Limb (tissue), 2 donors: Measurements from ENCODE around the gene ADGRG6.

Experiments used
- DNase-seq, 2 donors: peaks; one replicate each; pipeline ENCODE4 v3.0.0-alpha.2; 2016; ENCODE audit errors: extremely low spot score in 2 of 2

Gene ADGRG6

DNA sequence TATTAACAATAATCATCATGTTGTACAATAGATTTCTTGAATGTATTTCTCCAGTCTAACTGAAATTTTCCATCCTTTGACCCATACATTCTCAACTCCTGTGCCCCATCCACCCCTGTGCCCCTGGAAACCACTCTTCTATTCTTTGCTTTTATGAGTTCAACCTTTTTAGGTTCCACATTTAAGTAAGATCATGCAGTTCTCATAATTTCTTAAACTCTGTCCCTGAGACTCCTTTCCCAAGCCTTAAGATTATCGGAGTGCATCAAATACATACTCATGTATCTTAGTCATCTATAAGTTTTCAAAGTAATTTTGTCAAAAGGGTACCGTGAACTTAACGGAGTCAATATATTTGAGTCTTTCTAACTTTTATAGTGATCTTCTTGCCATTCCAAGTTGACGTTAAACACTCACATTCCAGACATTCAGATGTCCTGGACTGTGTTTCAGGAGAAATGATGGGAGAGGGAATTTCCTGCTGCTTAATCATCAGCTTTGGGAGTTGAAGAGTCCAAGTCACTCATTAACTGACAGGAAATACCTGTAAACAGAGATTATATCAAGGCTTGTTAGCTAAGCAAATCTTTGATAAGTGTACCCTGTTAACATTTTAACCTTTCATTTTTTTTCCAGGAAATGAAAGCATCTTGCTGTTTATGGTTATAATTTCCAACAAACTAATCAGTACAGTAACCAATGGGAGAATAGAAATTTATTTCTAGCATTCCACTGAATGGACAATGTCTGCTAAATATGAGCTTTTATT, 73.3 kb downstream of the ADGRG6 start:
- DNase-seq: no peak

- DNase-seq: no peak
These were observed 74.3 kb downstream of the ADGRG6 start for GRCh38 chr6:142376115-142376514.

DNA sequence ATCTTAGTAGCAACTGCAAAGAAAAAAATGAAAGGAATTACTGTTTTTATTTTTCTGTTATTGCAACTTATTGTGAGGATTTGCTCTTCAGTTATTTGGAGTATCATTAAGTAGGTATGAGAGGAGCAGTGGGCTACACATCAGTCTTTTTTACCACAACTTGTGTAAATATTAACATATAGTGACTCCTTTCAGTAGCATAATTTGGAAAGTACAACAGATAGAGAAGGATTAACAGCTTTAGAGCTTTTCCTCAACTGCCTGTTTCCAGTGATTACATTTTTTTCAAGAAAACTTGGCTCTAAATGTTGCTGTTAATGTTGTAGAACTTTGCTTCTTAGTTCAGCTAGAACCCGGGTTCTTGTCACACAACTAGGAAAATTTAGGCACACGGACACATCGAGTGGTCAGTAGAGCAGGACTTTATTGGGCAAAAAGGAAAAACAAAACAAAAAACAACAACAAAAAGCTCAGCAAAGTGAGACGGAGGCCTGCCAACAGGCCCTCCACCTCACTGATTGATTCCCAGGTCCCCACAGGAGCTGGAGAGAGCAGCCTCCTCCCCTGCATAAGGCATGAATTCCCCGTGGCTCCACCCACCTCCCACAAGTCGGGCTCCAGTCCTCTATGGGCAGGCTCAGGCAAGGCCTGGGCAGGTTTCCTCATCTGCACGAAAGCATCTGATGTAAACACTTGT, 75.1 kb downstream of the ADGRG6 start:
- DNase-seq: no peak

GRCh38 chr6:142377497-142377848, 75.7 kb downstream of the ADGRG6 start:
- DNase-seq: no peak

- DNase-seq: peak in 1 of 2 donors; percentile 67
These were observed 76.5 kb downstream of the ADGRG6 start for GRCh38 chr6:142378138-142378875.

DNA sequence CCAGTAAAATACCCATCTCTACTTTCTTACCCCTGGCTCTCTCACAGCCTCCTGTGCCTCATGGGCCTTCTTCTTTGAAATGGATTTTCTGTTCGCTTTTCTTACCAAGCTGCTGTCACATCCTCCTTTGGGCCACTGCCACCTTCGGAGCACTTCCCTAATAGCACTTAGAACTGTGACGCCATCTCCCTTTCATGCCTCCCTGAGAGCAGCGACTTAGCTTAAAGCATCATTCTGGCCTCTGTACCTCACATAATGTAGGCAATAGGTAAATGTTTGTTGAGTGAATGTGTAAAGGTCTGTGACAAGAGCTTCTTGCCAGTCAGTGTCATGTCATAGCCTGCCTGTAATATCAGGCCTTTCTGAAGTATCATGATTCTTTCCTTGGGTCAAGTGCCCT, 78.8 kb downstream of the ADGRG6 start:
- no peak for DNase-seq

DNA sequence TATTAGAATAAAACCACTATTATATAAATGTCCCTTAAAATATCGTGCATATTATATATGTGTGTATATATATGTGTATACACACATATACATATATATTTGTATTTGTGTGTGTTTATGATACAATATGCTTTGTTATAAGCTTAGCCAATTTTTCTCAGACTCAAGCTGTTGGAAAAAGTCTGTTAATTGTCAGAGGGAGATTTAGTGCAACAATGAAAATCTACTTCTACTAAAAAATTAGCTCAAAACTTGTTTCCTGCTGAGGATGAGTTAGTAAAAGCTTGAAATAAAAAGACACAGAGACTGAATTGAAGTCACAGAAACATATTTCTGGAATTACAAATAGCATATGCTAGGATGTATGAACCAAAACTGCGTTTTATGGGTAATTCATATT, 79.4 kb downstream of the ADGRG6 start:
- DNase-seq: no peak

DNA sequence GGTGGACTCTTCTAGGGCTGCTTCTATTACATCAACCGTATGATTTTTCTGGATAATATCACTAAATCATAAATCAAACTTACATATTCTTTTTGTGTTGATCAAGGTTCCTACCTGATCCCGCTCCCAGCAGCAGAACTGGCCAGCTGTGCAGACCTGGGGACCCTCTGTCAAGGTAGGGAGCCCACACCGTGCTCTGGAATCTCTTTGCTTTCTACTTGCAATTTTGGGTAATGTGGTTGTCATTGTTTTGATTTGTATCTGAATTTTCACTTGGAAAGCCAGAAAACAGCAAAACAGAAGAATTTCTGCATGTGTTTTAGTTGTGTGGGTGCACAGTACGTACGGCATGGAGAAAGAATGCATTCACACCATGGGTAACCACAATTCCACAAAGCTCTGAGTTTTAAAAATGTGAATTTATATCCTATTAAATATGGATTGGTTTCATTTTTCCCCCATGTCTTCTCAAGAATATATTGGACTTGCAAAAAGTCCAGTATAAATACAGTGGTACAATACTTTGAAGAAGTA, 80.1 kb downstream of the ADGRG6 start:
- DNase-seq: no peak

DNA sequence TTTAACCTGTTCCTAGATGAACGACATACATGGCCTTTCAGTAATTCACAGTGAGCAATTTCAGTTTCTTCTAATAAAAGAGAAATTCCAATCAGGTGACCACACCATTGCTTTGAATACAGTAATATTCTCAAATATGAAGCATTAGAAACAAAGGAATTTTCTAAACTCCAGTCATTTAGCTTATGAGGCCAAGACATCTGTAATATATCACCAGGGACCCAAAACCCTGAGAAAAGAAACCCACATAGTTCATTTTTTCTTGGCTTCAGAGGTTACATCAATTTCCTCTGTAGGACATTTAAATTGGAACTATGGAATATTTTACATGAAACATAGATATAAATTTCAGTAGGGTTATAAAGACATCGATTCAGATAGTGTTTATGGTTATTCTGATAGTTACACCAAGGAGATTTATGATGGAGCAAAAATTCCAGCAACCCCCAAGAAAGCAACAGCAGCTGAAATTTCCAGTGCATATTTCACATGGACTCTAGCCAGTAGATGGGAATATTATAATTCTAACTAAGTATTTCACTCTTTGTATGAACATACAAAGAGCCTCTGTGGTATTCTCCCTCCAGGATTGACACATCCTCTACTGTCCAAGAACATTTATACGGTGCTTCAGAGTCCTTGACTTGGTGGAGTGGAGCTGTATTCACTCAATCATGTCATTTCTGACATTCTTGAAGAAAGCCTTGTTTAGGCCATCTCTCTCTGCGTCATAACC, 82.9 kb downstream of the ADGRG6 start:
- DNase-seq: peak in 1 of 2 donors; percentile 48

DNA sequence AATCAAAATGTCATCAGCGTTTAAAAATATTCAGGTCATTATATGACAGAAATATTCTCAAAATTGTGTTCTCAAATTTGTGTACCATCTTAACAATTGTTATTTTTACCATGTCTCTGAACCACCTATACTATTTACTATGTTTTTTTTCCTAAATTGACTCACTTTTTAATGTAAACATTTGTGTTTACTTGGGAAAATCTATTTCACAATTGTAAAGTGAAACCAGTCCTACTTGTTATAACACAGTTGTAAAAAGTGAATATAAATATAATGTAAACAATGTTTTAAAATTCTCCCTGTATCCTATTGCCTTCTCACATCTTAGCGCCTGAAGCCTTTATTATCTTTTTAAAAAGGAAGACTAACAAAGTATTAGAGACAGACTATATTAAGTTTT, 83.5 kb downstream of the ADGRG6 start:
- no peak for DNase-seq

DNA sequence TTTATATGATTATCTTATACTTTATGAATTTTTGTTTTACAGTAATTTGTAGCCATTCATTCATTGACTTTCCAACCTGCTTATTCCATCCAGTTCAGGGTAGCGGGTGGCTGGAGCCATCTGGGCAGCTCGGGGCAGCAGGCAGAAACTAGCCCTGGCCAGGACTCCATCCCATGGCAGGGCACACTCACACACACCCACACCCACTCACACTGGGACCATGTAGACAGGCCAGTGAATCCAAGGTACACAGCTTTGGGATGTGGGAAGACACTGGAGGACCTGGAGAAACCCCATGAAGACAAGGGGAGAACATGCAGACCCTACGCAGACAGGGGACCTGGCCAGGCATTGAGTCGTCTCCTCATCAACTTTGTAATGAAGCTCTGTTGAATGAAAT, 84.8 kb downstream of the ADGRG6 start:
- no peak for DNase-seq

- peak in 1 of 2 donors; percentile 76 for DNase-seq
These were observed 86.4 kb downstream of the ADGRG6 start for GRCh38 chr6:142387997-142388815.

DNA sequence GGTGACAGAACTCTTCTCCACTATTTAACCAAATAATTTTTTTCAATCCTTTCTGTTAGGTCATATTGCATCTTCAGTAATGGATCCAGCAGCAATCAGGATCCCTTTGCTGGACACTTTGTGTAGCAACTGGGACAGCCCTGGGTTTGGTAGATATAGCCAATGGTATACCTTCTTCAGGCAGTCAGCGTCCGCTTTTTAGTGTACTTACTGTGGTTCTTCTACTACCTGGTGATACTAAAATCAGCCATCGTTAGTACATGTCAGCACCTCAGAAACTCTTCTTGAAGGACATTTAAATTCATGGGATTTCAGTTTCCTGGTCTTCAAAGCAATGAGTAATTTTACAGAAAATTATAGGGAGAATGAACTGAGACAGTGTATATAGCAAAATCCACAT, 93.5 kb downstream of the ADGRG6 start:
- no peak for DNase-seq

DNA sequence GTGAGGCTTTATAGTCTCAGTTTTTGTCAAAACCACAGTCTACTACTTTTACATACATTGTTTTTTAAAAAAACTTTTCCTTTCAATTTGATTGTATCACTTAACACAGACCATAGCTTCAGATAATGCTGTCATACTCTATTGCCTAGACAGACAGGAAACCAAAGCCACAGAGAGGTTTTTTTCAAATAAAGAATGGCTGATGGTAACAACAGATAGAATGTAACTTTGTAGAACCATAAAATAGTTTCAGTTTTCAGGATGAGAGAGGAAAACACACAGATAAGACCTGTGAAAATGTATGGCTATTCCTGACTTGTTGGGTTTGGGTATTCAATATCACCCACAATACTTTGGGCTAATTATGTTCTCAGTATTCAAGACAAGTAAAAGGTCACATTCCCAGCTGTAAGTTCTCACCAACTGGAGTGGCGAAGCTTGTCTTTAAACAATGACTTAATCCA, 94.0 kb downstream of the ADGRG6 start:
- DNase-seq: no peak

DNA sequence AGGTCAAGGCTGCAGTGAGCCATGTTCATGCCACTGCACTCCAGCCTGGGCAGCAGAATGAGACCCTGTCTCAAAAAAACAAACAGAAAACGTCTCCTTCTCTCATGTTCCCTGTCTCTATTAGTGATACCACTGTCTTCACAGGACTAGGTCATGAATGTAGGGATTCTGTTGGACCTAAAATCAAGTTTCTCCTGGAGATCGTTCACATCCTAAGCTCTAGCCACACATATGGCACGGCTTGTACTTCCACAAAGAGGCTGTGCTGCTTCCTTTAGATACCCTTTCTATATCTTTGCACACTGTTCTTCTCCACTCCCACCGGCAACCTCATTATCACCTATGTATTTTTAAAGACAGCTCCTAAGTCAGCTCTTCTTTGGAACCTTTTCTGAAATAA, 96.5 kb downstream of the ADGRG6 start:
- DNase-seq: no peak

DNA sequence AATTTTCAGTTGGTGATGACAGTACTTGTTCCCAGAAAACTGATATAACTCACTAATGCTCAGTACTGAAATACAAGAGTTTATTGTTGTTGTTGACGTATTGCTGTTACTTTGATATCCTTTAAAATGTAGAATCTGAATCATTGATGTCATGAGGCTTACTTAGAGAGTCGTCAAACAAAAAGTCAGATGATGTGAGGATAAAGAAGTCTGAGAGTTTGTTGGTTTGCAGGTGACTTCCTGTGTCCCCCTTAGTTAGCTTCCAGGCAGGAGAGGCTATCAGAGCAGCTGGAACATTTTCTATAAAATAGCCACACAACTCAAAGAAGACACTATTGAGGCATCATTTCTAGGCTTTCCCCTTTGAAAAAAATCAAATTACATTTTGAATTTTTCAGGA, 97.9 kb downstream of the ADGRG6 start:
- no peak for DNase-seq

DNA sequence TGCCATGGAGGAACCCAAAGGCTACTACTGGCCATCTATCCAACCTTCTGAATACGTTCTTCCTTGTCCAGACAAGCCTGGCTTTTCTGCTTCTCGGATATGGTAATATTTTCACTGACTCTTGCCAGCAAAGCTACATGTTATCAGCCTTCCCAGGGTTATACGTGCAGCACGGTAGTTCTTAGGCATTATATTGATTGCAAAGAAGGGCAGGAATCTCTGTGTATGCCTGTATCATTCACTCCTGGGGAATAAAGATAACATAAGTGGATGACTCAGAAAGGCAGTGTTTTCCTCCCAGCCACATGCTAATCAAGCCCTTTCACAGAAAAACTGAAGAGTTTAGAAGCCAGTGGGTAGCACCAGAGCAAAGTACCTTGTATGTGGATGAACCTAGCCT, 98.7 kb downstream of the ADGRG6 start:
- DNase-seq: no peak

GRCh38 chr6:142401838-142402237, 100.0 kb downstream of the ADGRG6 start:
- no peak for DNase-seq

- DNase-seq: no peak
These were observed 102.9 kb downstream of the ADGRG6 start for GRCh38 chr6:142404751-142405150.

- DNase-seq: no peak
These were observed 104.3 kb downstream of the ADGRG6 start for GRCh38 chr6:142406131-142406530.
